ENCODE results near the gene TAF10. TPM values are rescaled to one million over a fixed set of nuclear protein-coding genes. Genes with fewer than 3 reads are reported as not detected.

TAF10 gene
- total RNA-seq, 2 experiments from 2014 or later: 151 to 156 TPM

- intact Hi-C loops (cut with micrococcal nuclease): no loop called here
- Mint-ChIP-seq H3K36me3 (ENCODE audit: low read depth) (peaks cover 36% of the 10 kb centered on the region), H3K9me3 (no peaks in the 10 kb centered on the region), H3K4me3 (peak overlapping the region; percentile 87), H3K27me3 (ENCODE audit: low read depth) (no peaks in the 10 kb centered on the region), H3K27ac (peak overlapping the region; percentile 90), H3K4me1 (ENCODE audit: low read depth) (peaks cover 39% of the 10 kb centered on the region)
- DNase-seq: no peak
- CTCF ChIA-PET: interaction anchor here (1.0 to 3.5 kb wide), 2 partner anchors 72 to 135 kb away, joined by 3 to 20 read pairs; partner anchors contain the start of gene MRPL17
Observed at GRCh38 chr11:6610591-6610990, 1.4 kb downstream of the TAF10 start.

- Mint-ChIP-seq H3K36me3 (ENCODE audit: low read depth) (peaks cover 32% of the 10 kb centered on the region), H3K9me3 (no peaks in the 10 kb centered on the region), H3K27ac (peak overlapping the region; percentile 32), H3K4me1 (ENCODE audit: low read depth) (peaks cover 39% of the 10 kb centered on the region), H3K27me3 (ENCODE audit: low read depth) (no peaks in the 10 kb centered on the region), H3K4me3 (peak overlapping the region; percentile 17)
- CTCF ChIA-PET: interaction anchor here (1.6 to 3.5 kb wide), 2 partner anchors 9 to 74 kb away, joined by 6 to 13 read pairs; partner anchors contain the start of gene MRPL17
- intact Hi-C loops (cut with micrococcal nuclease): loop anchor here (5.0 to 10.0 kb wide), 3 partner anchors 905 to 1063 kb away; partner anchors contain the start of genes CYB5R2, PPFIBP2, TRIM22 and TRIM5
- no peak for DNase-seq
Observed at GRCh38 chr11:6609502-6610015, 2.5 kb downstream of the TAF10 start.

DNA sequence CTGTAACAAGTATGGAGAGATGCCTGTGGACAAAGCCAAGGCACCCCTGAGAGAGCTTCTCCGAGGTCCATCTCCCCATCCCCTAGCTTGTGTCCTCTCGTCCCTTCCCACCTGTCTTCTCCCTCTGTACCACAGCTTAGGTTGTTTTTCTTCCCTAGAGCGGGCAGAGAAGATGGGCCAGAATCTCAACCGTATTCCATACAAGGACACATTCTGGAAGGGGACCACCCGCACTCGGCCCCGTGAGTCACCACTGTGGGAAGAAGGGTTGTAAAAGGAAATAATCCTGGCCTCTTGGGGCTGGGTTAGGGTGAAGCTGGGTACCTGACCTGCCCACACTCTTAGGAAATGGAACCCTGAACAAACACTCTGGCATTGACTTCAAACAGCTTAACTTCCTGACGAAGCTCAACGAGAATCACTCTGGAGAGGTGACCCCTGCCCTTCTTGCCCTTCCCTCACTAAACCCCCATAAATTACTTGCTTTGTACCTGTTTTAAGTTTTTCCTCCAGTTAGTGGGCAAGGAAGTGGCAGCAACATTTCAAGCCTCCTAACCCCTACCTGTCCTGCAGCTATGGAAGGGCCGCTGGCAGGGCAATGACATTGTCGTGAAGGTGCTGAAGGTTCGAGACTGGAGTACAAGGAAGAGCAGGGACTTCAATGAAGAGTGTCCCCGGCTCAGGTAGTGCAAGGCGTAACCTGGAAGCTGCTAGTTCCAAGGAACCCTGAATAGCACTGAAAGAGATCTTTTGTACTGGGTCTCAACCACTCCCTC is 3.1 kb downstream of the TAF10 start:
- Mint-ChIP-seq H3K36me3 (ENCODE audit: low read depth) (peaks cover 32% of the 10 kb centered on the region), H3K9me3 (no peaks in the 10 kb centered on the region), H3K27me3 (ENCODE audit: low read depth) (no peaks in the 10 kb centered on the region), H3K4me3 (no peak overlapping the region), H3K4me1 (ENCODE audit: low read depth) (peaks cover 39% of the 10 kb centered on the region), H3K27ac (no peak overlapping the region)
- DNase-seq: no peak
- CTCF ChIA-PET: interaction anchor here (0.7 to 3.5 kb wide), 3 partner anchors 9 to 74 kb away, joined by 3 to 13 read pairs (median 6); partner anchors contain the start of gene MRPL17
- intact Hi-C loops (cut with micrococcal nuclease): loop anchor here (5.0 to 10.0 kb wide), 3 partner anchors 906 to 1063 kb away; partner anchors contain the start of genes CYB5R2, PPFIBP2, TRIM22 and TRIM5

DNA sequence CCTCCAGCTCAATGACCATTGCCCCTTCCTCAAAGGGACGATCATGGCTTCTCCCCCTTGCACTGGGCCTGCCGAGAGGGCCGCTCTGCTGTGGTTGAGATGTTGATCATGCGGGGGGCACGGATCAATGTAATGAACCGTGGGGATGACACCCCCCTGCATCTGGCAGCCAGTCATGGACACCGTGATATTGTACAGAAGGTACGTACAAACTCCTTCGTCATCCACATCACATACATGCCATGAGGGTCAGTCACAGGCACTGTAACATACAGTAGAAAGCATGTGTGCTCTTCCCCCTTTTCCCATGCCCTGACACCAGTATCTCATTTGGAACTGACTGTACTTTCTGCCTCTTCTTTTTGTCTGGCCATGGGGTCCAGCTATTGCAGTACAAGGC is 4.0 kb downstream of the TAF10 start:
- Mint-ChIP-seq H3K9me3 (no peaks in the 10 kb centered on the region), H3K36me3 (ENCODE audit: low read depth) (peaks cover 32% of the 10 kb centered on the region), H3K27me3 (ENCODE audit: low read depth) (no peaks in the 10 kb centered on the region), H3K4me1 (ENCODE audit: low read depth) (peaks cover 39% of the 10 kb centered on the region), H3K27ac (peak overlapping the region; percentile 16), H3K4me3 (no peak overlapping the region)
- CTCF ChIA-PET: interaction anchor here (0.9 to 3.5 kb wide), 2 partner anchors 10 to 75 kb away, joined by 4 to 13 read pairs; partner anchors contain the start of gene MRPL17
- no peak for DNase-seq
- intact Hi-C loops (cut with micrococcal nuclease): loop anchor here (5.0 to 10.0 kb wide), 3 partner anchors 907 to 1064 kb away; partner anchors contain the start of genes CYB5R2, PPFIBP2, TRIM22 and TRIM5

GRCh38 chr11:6607190-6607795 is 4.7 kb downstream of the TAF10 start:
- Mint-ChIP-seq H3K4me3 (peak overlapping the region; percentile 39), H3K9me3 (no peaks in the 10 kb centered on the region), H3K4me1 (ENCODE audit: low read depth) (peaks cover 39% of the 10 kb centered on the region), H3K27me3 (ENCODE audit: low read depth) (no peaks in the 10 kb centered on the region), H3K36me3 (ENCODE audit: low read depth) (peaks cover 32% of the 10 kb centered on the region), H3K27ac (no peak overlapping the region)
- CTCF ChIA-PET: interaction anchor here (0.6 to 3.5 kb wide), 3 partner anchors 11 to 81 kb away, joined by 3 to 13 read pairs (median 4); partner anchors contain the start of gene MRPL17
- peak; percentile 21 for DNase-seq
- intact Hi-C loops (cut with micrococcal nuclease): loop anchor here (1.0 to 10.0 kb wide), 5 partner anchors 128 to 1065 kb away; partner anchors contain the start of genes CYB5R2, PPFIBP2, TRIM22 and TRIM5

- CTCF ChIA-PET: interaction anchor here (0.6 to 3.5 kb wide), 2 partner anchors 77 to 81 kb away, joined by 3 to 13 read pairs; partner anchors contain the start of gene MRPL17
- Mint-ChIP-seq H3K36me3 (ENCODE audit: low read depth) (peaks cover 33% of the 10 kb centered on the region), H3K4me1 (ENCODE audit: low read depth) (peaks cover 45% of the 10 kb centered on the region), H3K27ac (no peak overlapping the region), H3K4me3 (peak overlapping the region; percentile 57), H3K27me3 (ENCODE audit: low read depth) (no peaks in the 10 kb centered on the region), H3K9me3 (no peaks in the 10 kb centered on the region)
- peak; percentile 68 for DNase-seq
- intact Hi-C loops (cut with micrococcal nuclease): loop anchor here (1.0 to 10.0 kb wide), 8 partner anchors 75 to 1066 kb away; partner anchors contain the start of genes CYB5R2, PPFIBP2, TRIM22 and TRIM5
Observed at GRCh38 chr11:6606471-6607189, 5.4 kb downstream of the TAF10 start.

- Mint-ChIP-seq H3K4me1 (ENCODE audit: low read depth) (peaks cover 32% of the 10 kb centered on the region), H3K27me3 (ENCODE audit: low read depth) (no peaks in the 10 kb centered on the region), H3K9me3 (no peaks in the 10 kb centered on the region), H3K36me3 (ENCODE audit: low read depth) (peaks cover 19% of the 10 kb centered on the region), H3K27ac (no peak overlapping the region), H3K4me3 (no peak overlapping the region)
- intact Hi-C loops (cut with micrococcal nuclease): loop anchor here (1.0 to 10.0 kb wide), 9 partner anchors 14 to 1068 kb away; partner anchors contain the start of genes ARFIP2, CYB5R2, MRPL17 and PPFIBP2
- CTCF ChIA-PET: interaction anchor here (0.6 to 4.6 kb wide), 12 partner anchors 12 to 133 kb away, joined by 3 to 37 read pairs (median 6); partner anchors contain the start of genes MRPL17 and TPP1
- no peak for DNase-seq
Observed at GRCh38 chr11:6604790-6605189, 7.2 kb downstream of the TAF10 start.

- intact Hi-C loops (cut with micrococcal nuclease): loop anchor here (1.0 to 10.0 kb wide), 7 partner anchors 15 to 911 kb away; partner anchors contain the start of genes ARFIP2, MRPL17, PPFIBP2 and SMPD1
- DNase-seq: peak; percentile 76
- Mint-ChIP-seq H3K36me3 (ENCODE audit: low read depth) (peaks cover 20% of the 10 kb centered on the region), H3K4me3 (no peak overlapping the region), H3K4me1 (ENCODE audit: low read depth) (peaks cover 33% of the 10 kb centered on the region), H3K27ac (no peak overlapping the region), H3K9me3 (no peaks in the 10 kb centered on the region), H3K27me3 (ENCODE audit: low read depth) (no peaks in the 10 kb centered on the region)
- CTCF ChIA-PET: interaction anchor here (0.5 to 4.6 kb wide), 13 partner anchors 11 to 133 kb away, joined by 3 to 37 read pairs (median 5); partner anchors contain the start of genes MRPL17 and TPP1
Observed at GRCh38 chr11:6604081-6604626, 7.9 kb downstream of the TAF10 start.

GRCh38 chr11:6603287-6604080 is 8.5 kb downstream of the TAF10 start, which contains the start of the genes ILK and RRP8:
Gene ILK, plus strand, starts transcription at chr11:6603774. Its CDS starts 498 bp downstream, at chr11:6604272.
Gene RRP8, minus strand, starts transcription at chr11:6603616. Its CDS starts 114 bp downstream, at chr11:6603502.
- Mint-ChIP-seq H3K9me3 (no peaks in the 10 kb centered on the region), H3K27me3 (ENCODE audit: low read depth) (no peaks in the 10 kb centered on the region), H3K36me3 (ENCODE audit: low read depth) (peaks cover 23% of the 10 kb centered on the region), H3K27ac (no peak within 1 kb of the TSS), H3K4me1 (ENCODE audit: low read depth) (peaks cover 33% of the 10 kb centered on the region), H3K4me3 (no peak within 1 kb of the TSS)
- intact Hi-C loops (cut with micrococcal nuclease): loop anchor here (1.0 to 10.0 kb wide), 10 partner anchors 9 to 911 kb away; partner anchors contain the start of genes ARFIP2, FHIP1B, MRPL17 and PPFIBP2
- CTCF ChIA-PET: interaction anchor here (0.8 to 4.6 kb wide), 11 partner anchors 9 to 134 kb away, joined by 3 to 37 read pairs (median 8); partner anchors contain the start of genes MRPL17 and TPP1
- peak; percentile 92 for DNase-seq

All from activated naive CD4-positive, alpha-beta T cell treated with anti-CD3 and anti-CD28 coated beads for 36 hours (primary cell).